Uterus (tissue), 2 donors: Measurements from ENCODE around the gene RAB6B.

Experiments
- POLR2A ChIP-seq, 2 donors: fragments of 450-650 bp; IDR thresholded peaks; one replicate each; pipeline ENCODE4 v1.6.1; 2016; ENCODE audit warnings: antibody characterized with exemption in 2 of 2, mild to moderate bottlenecking in 1 of 2, moderate library complexity in 1 of 2
- TF ChIP-seq, protein P1 (sequence below), 4 experiments: fragments of 200-600 bp in 2 of 4; fragments of 450-650 bp in 2 of 4; sonication (generic) in 2 of 4; IDR thresholded peaks; one replicate each; pipeline ENCODE4 v1.5.1; 2016 to 2019; ENCODE audit warnings: antibody characterized with exemption in 4 of 4, mild to moderate bottlenecking in 2 of 4, moderate library complexity in 1 of 4

DNA sequence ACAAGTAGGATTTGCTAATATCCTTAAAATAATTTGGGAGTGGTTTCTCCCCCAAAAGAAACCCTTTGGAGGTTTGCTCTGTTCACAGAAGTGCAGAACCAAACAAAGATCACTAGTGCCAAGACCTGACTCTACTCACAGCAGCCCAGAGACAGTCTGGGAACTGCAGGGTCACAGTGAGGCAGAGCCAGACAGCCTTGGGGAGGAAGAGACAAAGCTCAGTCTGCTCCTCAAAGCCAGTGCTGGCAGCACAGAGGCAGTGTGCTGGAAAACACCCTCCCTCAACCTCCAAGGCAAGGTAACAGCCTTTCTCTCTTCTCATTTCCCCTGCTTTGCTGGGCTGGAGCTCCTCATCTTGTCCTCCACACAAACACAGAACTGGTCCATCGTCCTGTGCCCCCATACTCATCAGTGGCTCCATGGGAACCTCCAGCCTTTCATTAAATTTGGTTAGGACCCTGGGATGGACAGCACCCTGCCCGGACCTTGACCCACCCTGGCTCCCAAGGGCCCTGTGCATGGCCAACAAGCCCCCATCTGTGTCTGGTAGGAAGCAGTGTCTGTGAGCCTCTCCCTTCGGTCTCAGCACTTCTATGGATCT, 12.6 kb downstream of the RAB6B start:
- TF ChIP-seq, protein P1, sequence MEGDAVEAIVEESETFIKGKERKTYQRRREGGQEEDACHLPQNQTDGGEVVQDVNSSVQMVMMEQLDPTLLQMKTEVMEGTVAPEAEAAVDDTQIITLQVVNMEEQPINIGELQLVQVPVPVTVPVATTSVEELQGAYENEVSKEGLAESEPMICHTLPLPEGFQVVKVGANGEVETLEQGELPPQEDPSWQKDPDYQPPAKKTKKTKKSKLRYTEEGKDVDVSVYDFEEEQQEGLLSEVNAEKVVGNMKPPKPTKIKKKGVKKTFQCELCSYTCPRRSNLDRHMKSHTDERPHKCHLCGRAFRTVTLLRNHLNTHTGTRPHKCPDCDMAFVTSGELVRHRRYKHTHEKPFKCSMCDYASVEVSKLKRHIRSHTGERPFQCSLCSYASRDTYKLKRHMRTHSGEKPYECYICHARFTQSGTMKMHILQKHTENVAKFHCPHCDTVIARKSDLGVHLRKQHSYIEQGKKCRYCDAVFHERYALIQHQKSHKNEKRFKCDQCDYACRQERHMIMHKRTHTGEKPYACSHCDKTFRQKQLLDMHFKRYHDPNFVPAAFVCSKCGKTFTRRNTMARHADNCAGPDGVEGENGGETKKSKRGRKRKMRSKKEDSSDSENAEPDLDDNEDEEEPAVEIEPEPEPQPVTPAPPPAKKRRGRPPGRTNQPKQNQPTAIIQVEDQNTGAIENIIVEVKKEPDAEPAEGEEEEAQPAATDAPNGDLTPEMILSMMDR (IDR thresholded peaks at IDR 0.05): no peak
- TF ChIP-seq POLR2A (IDR thresholded peaks at IDR 0.05): no peak
